GM23338 (cell line): ENCODE measurements around the gene RASA3.

Experiments
- CREB1 ChIP-seq: fragments of 250-450 bp; sonication (Bioruptor Pico); IDR thresholded peaks from 2 replicates; pipeline ENCODE4 v1.5.0; 2020; ENCODE audit warnings: low read depth, mild to moderate bottlenecking, moderate library complexity
- ETS1 ChIP-seq: IDR thresholded peaks from 2 replicates; pipeline ENCODE4 v1.6.1; 2016; ENCODE audit warnings: antibody characterized with exemption
- EZH2phosphoT487 ChIP-seq: fragments of 200-600 bp; sonication (generic); IDR thresholded peaks from one replicate; pipeline ENCODE4 v1.8.1; 2018; ENCODE audit warnings: antibody characterized with exemption; ENCODE audit not compliant: unreplicated experiment
- JUNB ChIP-seq: IDR thresholded peaks from one replicate; pipeline ENCODE4 v1.6.1; 2016; ENCODE audit warnings: antibody characterized with exemption; ENCODE audit not compliant: unreplicated experiment
- TF ChIP-seq, protein P1 (sequence below), 2 experiments: fragments of 200-600 bp in 1 of 2; sonication (generic) in 1 of 2; conservative IDR thresholded peaks; 2 replicates each; pipeline versions ENCODE4 v1.5.1 to v1.6.1; 2016 to 2017; ENCODE audit warnings: antibody characterized with exemption in 2 of 2, low read depth in 2 of 2, mild to moderate bottlenecking in 2 of 2, moderate library complexity in 1 of 2
- TF ChIP-seq, protein P2 (sequence below): fragments of 250-450 bp; sonication (Bioruptor Pico); IDR thresholded peaks from 2 replicates; pipeline ENCODE4 v1.5.0; 2020; ENCODE audit warnings: mild to moderate bottlenecking, moderate library complexity

GRCh38 chr13:113952151-113952982 lies 180.1 kb downstream of the RASA3 start:
- TF ChIP-seq, protein P1, sequence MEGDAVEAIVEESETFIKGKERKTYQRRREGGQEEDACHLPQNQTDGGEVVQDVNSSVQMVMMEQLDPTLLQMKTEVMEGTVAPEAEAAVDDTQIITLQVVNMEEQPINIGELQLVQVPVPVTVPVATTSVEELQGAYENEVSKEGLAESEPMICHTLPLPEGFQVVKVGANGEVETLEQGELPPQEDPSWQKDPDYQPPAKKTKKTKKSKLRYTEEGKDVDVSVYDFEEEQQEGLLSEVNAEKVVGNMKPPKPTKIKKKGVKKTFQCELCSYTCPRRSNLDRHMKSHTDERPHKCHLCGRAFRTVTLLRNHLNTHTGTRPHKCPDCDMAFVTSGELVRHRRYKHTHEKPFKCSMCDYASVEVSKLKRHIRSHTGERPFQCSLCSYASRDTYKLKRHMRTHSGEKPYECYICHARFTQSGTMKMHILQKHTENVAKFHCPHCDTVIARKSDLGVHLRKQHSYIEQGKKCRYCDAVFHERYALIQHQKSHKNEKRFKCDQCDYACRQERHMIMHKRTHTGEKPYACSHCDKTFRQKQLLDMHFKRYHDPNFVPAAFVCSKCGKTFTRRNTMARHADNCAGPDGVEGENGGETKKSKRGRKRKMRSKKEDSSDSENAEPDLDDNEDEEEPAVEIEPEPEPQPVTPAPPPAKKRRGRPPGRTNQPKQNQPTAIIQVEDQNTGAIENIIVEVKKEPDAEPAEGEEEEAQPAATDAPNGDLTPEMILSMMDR (conservative IDR thresholded peaks at IDR 0.05; ENCODE audit: low read depth in 2 of 2), result no peak
- no peak for TF ChIP-seq EZH2phosphoT487
- TF ChIP-seq, protein P2, sequence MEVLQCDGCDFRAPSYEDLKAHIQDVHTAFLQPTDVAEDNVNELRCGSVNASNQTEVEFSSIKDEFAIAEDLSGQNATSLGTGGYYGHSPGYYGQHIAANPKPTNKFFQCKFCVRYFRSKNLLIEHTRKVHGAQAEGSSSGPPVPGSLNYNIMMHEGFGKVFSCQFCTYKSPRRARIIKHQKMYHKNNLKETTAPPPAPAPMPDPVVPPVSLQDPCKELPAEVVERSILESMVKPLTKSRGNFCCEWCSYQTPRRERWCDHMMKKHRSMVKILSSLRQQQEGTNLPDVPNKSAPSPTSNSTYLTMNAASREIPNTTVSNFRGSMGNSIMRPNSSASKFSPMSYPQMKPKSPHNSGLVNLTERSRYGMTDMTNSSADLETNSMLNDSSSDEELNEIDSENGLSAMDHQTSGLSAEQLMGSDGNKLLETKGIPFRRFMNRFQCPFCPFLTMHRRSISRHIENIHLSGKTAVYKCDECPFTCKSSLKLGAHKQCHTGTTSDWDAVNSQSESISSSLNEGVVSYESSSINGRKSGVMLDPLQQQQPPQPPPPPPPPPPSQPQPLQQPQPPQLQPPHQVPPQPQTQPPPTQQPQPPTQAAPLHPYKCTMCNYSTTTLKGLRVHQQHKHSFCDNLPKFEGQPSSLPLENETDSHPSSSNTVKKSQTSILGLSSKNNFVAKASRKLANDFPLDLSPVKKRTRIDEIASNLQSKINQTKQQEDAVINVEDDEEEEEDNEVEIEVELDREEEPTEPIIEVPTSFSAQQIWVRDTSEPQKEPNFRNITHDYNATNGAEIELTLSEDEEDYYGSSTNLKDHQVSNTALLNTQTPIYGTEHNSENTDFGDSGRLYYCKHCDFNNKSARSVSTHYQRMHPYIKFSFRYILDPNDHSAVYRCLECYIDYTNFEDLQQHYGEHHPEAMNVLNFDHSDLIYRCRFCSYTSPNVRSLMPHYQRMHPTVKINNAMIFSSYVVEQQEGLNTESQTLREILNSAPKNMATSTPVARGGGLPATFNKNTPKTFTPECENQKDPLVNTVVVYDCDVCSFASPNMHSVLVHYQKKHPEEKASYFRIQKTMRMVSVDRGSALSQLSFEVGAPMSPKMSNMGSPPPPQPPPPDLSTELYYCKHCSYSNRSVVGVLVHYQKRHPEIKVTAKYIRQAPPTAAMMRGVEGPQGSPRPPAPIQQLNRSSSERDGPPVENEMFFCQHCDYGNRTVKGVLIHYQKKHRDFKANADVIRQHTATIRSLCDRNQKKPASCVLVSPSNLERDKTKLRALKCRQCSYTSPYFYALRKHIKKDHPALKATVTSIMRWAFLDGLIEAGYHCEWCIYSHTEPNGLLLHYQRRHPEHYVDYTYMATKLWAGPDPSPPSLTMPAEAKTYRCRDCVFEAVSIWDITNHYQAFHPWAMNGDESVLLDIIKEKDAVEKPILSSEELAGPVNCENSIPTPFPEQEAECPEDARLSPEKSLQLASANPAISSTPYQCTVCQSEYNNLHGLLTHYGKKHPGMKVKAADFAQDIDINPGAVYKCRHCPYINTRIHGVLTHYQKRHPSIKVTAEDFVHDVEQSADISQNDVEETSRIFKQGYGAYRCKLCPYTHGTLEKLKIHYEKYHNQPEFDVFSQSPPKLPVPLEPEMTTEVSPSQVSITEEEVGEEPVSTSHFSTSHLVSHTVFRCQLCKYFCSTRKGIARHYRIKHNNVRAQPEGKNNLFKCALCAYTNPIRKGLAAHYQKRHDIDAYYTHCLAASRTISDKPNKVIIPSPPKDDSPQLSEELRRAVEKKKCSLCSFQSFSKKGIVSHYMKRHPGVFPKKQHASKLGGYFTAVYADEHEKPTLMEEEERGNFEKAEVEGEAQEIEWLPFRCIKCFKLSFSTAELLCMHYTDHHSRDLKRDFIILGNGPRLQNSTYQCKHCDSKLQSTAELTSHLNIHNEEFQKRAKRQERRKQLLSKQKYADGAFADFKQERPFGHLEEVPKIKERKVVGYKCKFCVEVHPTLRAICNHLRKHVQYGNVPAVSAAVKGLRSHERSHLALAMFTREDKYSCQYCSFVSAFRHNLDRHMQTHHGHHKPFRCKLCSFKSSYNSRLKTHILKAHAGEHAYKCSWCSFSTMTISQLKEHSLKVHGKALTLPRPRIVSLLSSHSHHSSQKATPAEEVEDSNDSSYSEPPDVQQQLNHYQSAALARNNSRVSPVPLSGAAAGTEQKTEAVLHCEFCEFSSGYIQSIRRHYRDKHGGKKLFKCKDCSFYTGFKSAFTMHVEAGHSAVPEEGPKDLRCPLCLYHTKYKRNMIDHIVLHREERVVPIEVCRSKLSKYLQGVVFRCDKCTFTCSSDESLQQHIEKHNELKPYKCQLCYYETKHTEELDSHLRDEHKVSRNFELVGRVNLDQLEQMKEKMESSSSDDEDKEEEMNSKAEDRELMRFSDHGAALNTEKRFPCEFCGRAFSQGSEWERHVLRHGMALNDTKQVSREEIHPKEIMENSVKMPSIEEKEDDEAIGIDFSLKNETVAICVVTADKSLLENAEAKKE (CRISPR knock-in tag), result no peak
- TF ChIP-seq ETS1, result no peak
- no peak for TF ChIP-seq JUNB
- TF ChIP-seq CREB1 (CRISPR knock-in tag), result no peak
